Right lobe of liver (tissue), 6 donors: ENCODE data around the gene CLCA4. TPM values are rescaled to one million over a fixed set of nuclear protein-coding genes. Genes with fewer than 3 reads are reported as not detected.

Experiments used
- ATAC-seq, 4 donors: fragments of 200-7000 bp; cut with Tn5 transposase; one replicate each; pipeline ENCODE4 v1.9.1; 2020; ENCODE audit warnings: mild to moderate bottlenecking in 4 of 4, moderate library complexity in 4 of 4
- DNase-seq, 3 donors: peaks; one replicate each; pipeline ENCODE4 v3.0.0-alpha.2; 2020
- H3K27ac ChIP-seq, 3 donors: fragments of 200-600 bp; one replicate each; pipeline ENCODE4 v1.8.0; 2022
- H3K27me3 ChIP-seq, 2 donors: fragments of 200-600 bp; one replicate each; pipeline ENCODE4 v1.8.0; 2022
- H3K36me3 ChIP-seq, 4 donors: fragments of 200-600 bp; sonication (generic) in 1 of 4; one replicate each; pipeline versions ENCODE4 v1.5.1 to v1.8.0; 2017 to 2022; ENCODE audit warnings: control low read depth in 1 of 4
- H3K4me1 ChIP-seq, 4 donors: fragments of 200-600 bp; sonication (generic) in 1 of 4; one replicate each; pipeline versions ENCODE4 v1.5.1 to v1.8.0; 2017 to 2022; ENCODE audit warnings: control low read depth in 1 of 4
- H3K4me3 ChIP-seq, 3 donors: fragments of 200-600 bp; one replicate each; pipeline ENCODE4 v1.8.0; 2022
- H3K9me3 ChIP-seq, 4 donors: fragments of 200-600 bp; sonication (generic) in 1 of 4; one replicate each; pipeline versions ENCODE4 v1.5.1 to v1.8.0; 2017 to 2022; ENCODE audit warnings: control low read depth in 1 of 4
- POLR2A ChIP-seq: fragments of 450-650 bp; IDR thresholded peaks from one replicate; pipeline ENCODE4 v1.6.1; 2017; ENCODE audit warnings: antibody characterized with exemption, mild to moderate bottlenecking
- WGBS: methylation state at CpG from one replicate; pipeline ENCODE4 v1.1.6; 2018; ENCODE audit warnings: low coverage, low lambda C conversion rate; ENCODE audit not compliant: insufficient coverage; ENCODE audit errors: missing lambda C conversion rate; 5-methylcytosine and 5-hydroxymethylcytosine counted together
- intact Hi-C, 2 donors: fragments of 100-400 bp; cut with DNase I; formaldehyde crosslinking; loops; one replicate each; pipeline versions ENCODE4 v1.11.2 to v1.14.1; 2022
- total RNA-seq, 6 experiments: library from RNA; depleted of rRNA in 2 of 6; stranded (reverse); fragments of >200 nt in 2 of 6; fragmentation: NEBNext Ultra II Directional in 3 of 6; extraction: Animal tissue kit (Norgen Biotek cat#: 25700) in 3 of 6; gene quantifications; one replicate each; pipeline versions ENCODE4 v1.1.0 to v1.2.4, GENCODE V29; 2016 to 2023
- TF ChIP-seq, protein P1 (sequence below), 4 donors: fragments of 200-600 bp in 3 of 4; fragments of 450-650 bp in 1 of 4; IDR thresholded peaks; one replicate each; pipeline versions ENCODE4 v1.5.1 to v1.8.0; 2016 to 2022; ENCODE audit warnings: antibody characterized with exemption in 4 of 4, mild to moderate bottlenecking in 2 of 4
- donor health status: DM: no; HTN: yes; CAD: no.
- donor health status: DM: no; HTN: no; CAD: no.
- donor health status: DM: no; HTN: no; CAD: no.
- donor health status: DM: no; HTN: yes; CAD: no.
- donor health status: DM: no; HTN: yes; CAD: no.

Gene CLCA4
- total RNA-seq, 6 experiments from 2014 or later, result 0.07 TPM; not detected in 5

DNA sequence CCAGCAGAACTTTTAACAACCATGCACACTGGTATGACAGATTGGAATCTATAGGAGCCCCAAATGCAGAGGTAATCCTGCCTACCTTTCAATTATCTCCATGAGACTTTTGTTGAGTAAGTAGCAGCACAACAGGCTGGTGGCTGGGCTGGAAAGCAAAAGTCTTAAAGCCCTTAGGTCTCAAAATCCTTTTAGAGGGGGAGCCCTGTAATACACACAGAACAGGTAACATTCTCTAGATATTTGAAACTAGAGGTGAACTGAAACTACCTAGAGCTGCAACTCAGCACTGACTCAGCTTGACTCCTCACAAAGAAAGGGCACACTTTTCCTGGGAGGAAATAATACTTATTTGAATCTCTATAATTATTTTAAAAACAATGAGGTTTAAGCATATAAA lies 71.5 kb downstream of the CLCA4 start:
- DNase-seq (no peak), ATAC-seq (no peak)
- H3K27me3 ChIP-seq, result no peaks in the 10 kb centered on the region
- TF ChIP-seq, protein P1, sequence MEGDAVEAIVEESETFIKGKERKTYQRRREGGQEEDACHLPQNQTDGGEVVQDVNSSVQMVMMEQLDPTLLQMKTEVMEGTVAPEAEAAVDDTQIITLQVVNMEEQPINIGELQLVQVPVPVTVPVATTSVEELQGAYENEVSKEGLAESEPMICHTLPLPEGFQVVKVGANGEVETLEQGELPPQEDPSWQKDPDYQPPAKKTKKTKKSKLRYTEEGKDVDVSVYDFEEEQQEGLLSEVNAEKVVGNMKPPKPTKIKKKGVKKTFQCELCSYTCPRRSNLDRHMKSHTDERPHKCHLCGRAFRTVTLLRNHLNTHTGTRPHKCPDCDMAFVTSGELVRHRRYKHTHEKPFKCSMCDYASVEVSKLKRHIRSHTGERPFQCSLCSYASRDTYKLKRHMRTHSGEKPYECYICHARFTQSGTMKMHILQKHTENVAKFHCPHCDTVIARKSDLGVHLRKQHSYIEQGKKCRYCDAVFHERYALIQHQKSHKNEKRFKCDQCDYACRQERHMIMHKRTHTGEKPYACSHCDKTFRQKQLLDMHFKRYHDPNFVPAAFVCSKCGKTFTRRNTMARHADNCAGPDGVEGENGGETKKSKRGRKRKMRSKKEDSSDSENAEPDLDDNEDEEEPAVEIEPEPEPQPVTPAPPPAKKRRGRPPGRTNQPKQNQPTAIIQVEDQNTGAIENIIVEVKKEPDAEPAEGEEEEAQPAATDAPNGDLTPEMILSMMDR (IDR thresholded peaks at IDR 0.05), result no peak
- no peaks in the 10 kb centered on the region for H3K36me3 ChIP-seq
- intact Hi-C loops, result no loop called here
- H3K9me3 ChIP-seq, result no peaks in the 10 kb centered on the region
- no peak overlapping the region for H3K27ac ChIP-seq
- no peaks in the 10 kb centered on the region for H3K4me1 ChIP-seq
- H3K4me3 ChIP-seq, result no peak overlapping the region

DNA sequence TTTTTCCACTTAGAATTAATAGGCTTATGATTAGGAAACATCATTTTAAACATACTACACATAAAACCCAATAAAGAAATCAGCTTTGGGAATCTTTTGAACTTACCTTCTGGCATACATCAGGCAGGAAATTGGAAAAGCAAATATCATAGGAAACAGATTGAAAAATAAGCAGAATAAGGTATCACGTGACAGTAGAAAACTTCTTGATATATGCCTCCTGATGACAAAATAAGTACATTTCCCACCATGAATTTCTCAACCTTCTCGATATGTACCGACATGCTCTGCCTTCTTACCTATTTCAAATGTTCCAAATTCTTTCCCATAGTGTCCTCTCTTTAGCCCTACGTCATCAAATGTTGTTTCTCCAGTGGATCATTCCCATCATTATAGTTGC lies 72.4 kb downstream of the CLCA4 start:
- no peak overlapping the region for H3K4me3 ChIP-seq
- no peak for TF ChIP-seq POLR2A
- intact Hi-C loops, result no loop called here
- H3K9me3 ChIP-seq, result no peaks in the 10 kb centered on the region
- ATAC-seq (no peak), DNase-seq (no peak)
- no peaks in the 10 kb centered on the region for H3K36me3 ChIP-seq
- H3K4me1 ChIP-seq, result no peaks in the 10 kb centered on the region
- WGBS, result 74% methylated on average over 4 of the region's 4 CpGs
- no peak overlapping the region for H3K27ac ChIP-seq
- H3K27me3 ChIP-seq, result no peaks in the 10 kb centered on the region

DNA sequence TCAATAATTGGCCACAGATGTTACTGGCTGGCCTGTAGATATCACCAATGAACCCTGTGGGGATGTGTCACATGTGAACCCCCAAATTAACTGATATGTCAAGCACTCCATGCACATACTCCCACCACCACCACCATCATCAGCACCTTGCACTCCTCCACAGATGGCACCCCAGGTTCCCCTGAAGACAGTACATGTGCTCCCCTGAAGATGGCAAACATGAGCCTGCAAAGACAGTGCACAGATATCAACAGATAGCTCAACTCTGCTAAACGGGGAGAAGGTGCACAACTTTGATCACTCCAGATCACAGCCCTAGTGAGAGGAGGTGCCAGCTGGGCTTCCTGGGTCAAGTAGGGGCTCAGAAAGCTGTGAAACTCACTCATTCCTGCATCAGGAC lies 74.4 kb downstream of the CLCA4 start:
- no peaks in the 10 kb centered on the region for H3K27me3 ChIP-seq
- intact Hi-C loops, result no loop called here
- DNase-seq (no peak), ATAC-seq (no peak)
- H3K27ac ChIP-seq, result no peak overlapping the region
- no peak overlapping the region for H3K4me3 ChIP-seq
- no peaks in the 10 kb centered on the region for H3K4me1 ChIP-seq
- TF ChIP-seq POLR2A, result no peak
- TF ChIP-seq, protein P1 (IDR thresholded peaks at IDR 0.05), result no peak
- 25% methylated on average over 1 of the region's 1 CpG for whole genome bisulfite sequencing
- no peaks in the 10 kb centered on the region for H3K36me3 ChIP-seq
- H3K9me3 ChIP-seq, result no peaks in the 10 kb centered on the region

Other genes starting within 250 kb of the CLCA4 start
- 1 to 10 TPM; 3.9 to 8.6 (median 5.7) TPM for gene ODF2L, start 150.8 kb upstream of the CLCA4 start, total RNA-seq
- not detected for gene CLCA2, start 122.9 kb upstream of the CLCA4 start, total RNA-seq
- not detected for gene CLCA1, start 78.2 kb upstream of the CLCA4 start, total RNA-seq
- gene SH3GLB1, start 157.5 kb downstream of the CLCA4 start, total RNA-seq, result 10 to 100 TPM; 23.8 to 47.5 (median 29.1) TPM